Fibroblast of skin of abdomen (primary cell): ENCODE data around the gene C14orf132.
A peak's percentile ranks its signal among the peaks of the same experiment; 100 is the strongest.

Experiments used
- DNase-seq: peaks from one replicate; pipeline ENCODE4 v3.0.0-alpha.2; 2013

Gene C14orf132

GRCh38 chr14:96040828-96041371 lies 1.7 kb downstream of the C14orf132 start:
- DNase-seq, result peak; percentile 9

- DNase-seq, result peak; percentile 83
Measured at GRCh38 chr14:96042248-96042930, 3.2 kb downstream of the C14orf132 start.

DNA sequence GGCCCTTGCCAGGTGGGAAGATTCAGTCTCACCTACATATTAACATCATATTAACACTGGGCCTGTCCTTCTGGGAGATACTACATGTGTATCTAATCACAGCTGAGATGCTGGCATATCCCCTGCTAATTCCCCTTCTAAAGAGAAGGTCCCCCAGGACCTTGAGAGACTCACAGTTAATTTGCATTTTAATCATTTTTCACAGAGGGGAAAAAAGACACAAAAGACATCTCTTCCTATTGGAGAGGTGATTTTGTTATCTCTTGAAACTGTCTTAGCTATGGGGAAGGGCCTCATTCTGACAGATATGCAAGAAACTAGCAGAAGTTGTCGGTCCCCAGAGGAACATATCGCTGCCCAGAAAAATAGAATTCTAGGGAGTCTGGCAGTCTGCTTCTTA lies 7.5 kb downstream of the C14orf132 start:
- no peak for DNase-seq

DNA sequence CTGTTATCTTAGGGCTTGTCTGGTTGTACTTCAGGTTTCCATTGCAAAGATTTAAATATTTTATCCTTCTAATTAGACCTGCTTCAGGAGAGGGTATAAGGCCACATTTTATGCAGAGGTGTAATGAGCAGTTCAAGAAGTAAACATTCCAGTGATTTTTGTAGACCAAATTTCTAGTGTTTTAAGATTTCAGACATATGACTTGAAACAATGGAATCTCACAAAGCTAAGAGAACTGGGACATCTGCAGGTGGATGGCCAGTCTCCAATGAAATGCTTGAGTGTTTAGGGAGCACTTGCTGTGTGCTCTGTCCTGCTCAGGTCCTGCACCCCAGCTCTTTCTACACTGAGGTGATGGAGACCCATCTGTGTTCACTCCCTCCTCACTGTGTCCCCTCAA lies 7.9 kb downstream of the C14orf132 start:
- DNase-seq, result peak; percentile 26

DNA sequence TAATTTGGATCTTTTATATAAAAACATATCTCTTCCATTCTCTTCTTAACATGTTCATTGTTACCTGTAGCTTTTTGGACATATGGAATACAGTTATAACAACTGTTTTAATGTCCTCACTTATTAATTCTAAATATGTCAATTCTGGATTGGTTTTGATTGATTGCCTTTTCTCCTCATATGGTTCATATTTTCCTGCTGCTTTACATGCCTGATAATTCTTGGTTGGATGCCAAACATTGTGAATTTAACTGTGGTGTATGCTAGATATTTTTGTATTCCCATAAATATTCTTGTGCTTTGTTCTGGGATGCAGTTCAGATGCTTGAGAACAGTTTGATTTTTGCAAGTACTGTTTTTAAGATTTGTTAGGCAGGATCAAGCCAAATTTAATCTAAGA lies 10.8 kb downstream of the C14orf132 start:
- peak; percentile 20 for DNase-seq

- no peak for DNase-seq
Measured at GRCh38 chr14:96050482-96050881, 11.3 kb downstream of the C14orf132 start.

DNA sequence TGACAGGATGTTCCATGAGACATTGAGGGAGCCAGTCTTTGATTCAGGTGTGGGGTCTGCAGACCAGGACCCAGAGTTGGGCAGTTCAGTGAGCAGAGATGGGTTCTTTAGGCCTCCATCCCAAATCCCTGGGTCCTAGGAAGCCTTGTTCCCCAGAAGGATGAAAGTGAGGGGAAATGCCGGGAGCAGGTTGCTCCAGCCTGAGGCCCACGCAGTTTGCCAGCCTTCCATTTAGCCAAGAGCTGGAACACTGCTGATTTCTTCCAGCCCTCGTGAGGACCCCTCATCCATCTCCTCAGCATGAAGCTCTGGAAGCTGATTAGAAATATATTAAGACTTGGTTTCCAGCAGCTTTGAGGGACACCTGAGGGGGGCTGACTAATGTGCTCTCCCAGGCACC lies 12.1 kb downstream of the C14orf132 start:
- DNase-seq, result no peak

- no peak for DNase-seq
Measured at GRCh38 chr14:96051642-96052540, 12.7 kb downstream of the C14orf132 start.

GRCh38 chr14:96052541-96053247 lies 13.5 kb downstream of the C14orf132 start:
- DNase-seq, result no peak

- DNase-seq, result no peak
Measured at GRCh38 chr14:96053248-96053599, 14.1 kb downstream of the C14orf132 start.

DNA sequence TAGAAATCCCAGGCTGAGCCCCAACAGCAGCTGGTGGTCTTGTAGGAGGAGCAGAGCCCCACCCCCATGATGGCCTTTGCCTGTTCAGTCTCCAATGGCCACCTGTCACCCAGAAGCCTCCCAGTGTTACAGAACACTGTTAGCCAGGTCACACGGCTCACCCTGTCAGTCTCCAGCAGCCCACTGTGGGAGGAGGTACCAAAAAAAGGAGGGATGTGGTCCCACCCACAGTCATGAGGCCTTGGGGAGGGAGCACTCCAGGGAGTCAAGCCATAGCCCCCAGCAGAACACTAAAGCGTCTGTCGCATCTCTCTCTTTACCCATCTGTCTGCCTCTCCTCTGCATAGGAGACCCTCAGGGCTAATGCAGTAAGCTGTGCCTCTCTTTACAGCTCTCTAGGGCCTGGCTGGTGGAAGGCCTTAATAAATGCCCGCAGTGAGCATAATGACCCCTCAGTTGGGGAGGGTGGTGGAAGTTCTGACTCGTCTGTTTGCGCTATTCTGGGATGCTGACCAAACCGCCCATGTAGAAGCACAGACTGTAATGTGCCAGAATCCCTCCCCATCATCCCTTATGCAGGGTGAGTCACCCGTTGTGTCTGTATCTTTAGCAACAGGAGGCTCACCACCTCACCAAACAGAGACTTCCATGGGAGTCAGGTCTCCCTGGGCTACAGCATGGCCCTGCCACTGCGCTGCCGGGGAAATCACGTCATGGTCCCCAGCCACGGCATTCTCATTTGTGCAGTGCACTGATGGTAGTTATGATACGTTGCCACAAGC lies 14.6 kb downstream of the C14orf132 start:
- DNase-seq, result peak; percentile 92

- no peak for DNase-seq
Measured at GRCh38 chr14:96054661-96055060, 15.5 kb downstream of the C14orf132 start.

DNA sequence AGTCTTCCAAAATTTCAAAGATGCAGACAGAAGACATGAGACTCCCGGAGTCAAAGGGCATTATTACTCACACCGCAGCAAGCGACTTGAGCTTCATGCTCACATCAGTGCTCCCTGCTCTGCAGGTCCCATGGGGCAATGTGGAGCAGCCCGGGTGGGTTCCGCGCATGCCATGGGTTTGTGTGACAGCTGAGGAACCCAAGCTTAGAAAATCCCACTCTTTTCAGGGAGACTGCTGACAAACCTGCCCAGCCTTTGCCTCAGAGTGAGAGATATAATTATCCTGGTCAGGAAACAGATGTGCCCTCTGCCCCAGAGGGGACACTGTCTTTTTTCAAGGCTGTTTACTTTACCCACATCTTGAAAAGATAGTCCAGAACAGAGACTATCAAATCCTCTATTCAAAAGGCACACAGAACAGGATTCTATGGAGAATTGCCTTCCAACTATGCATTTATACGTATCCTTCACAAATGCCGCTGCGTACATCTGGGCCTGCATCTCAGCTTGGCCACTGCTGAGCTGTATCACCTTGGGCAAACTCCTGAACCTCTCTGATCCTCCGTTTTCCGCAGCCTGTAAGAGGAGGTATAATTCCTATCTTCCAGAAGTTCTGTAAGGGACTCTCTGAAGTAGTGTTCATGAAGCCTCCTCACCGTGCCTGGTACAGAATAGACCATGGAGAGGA lies 16.0 kb downstream of the C14orf132 start:
- DNase-seq, result no peak

- no peak for DNase-seq
Measured at GRCh38 chr14:96055753-96056508, 16.8 kb downstream of the C14orf132 start.

DNA sequence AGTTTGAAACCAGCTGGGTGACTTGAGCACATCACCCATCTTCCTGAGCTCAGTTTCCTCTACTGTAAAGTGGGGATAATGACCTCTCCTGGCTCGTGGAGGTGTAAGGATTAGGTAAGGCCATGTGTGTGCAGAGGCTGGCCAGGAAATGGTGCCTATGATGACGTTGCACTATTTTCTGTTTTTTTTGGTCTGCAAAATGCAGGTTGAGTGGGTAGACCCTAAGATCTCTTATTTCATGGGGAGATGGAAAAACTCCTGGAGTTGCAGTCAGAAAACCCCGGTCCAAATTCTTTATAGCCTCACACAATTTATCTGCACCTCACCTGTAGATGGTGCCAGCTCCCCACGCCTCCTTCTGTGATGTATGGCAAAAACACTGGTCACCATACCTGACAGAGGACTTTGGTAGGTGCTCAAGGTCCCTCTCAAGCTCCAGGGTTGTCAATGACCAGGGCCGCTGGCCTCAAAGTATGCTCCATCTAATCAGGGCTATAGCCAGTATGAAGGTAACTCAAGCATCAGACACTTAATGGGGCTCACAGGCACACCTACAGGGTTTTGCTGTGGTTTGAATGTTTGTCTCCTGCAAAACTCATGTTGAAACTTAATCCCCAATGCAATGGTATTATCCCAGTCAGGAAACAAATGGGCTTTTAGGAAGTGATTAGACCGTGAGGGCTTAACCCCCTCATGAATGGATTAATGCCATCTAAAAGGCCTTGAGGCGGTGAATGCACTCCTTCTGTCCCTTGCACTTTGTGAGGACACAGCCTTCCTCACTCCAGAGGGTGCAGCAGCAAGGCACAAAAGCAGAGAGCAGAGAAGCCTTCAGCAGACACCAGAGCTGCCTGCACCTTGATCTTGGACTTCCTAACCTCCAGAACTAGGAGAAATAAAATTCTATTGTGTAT lies 17.6 kb downstream of the C14orf132 start:
- no peak for DNase-seq

- DNase-seq, result no peak
Measured at GRCh38 chr14:96057738-96058137, 18.6 kb downstream of the C14orf132 start.

- DNase-seq, result no peak
Measured at GRCh38 chr14:96058576-96059200, 19.5 kb downstream of the C14orf132 start.

- DNase-seq, result no peak
Measured at GRCh38 chr14:96059519-96060135, 20.5 kb downstream of the C14orf132 start.
